GM12872 (cell line): ENCODE measurements around the gene HINT2.

Source experiments
- TF ChIP-seq, protein P1 (sequence below): IDR thresholded peaks from 3 replicates; pipeline ENCODE4 v1.5.1; 2011; ENCODE audit warnings: low read depth, mild to moderate bottlenecking, low read length, moderate library complexity; ENCODE audit not compliant: insufficient read depth

The HINT2 gene

DNA sequence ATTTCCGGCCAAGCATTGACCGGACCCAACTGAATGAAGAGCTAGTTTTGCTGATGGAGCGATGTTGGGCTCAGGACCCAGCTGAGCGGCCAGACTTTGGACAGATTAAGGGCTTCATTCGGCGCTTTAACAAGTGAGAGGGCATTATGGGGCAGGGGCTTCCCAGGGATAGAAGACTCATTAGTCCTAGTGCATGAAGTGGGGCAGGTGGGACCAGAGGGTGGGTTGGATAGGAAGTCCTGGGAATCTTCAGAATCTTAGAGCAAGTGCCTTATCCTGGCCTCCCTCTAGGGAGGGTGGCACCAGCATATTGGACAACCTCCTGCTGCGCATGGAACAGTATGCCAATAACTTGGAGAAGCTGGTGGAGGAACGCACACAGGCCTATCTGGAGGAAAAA is 8.7 kb downstream of the HINT2 start:
- TF ChIP-seq, protein P1, sequence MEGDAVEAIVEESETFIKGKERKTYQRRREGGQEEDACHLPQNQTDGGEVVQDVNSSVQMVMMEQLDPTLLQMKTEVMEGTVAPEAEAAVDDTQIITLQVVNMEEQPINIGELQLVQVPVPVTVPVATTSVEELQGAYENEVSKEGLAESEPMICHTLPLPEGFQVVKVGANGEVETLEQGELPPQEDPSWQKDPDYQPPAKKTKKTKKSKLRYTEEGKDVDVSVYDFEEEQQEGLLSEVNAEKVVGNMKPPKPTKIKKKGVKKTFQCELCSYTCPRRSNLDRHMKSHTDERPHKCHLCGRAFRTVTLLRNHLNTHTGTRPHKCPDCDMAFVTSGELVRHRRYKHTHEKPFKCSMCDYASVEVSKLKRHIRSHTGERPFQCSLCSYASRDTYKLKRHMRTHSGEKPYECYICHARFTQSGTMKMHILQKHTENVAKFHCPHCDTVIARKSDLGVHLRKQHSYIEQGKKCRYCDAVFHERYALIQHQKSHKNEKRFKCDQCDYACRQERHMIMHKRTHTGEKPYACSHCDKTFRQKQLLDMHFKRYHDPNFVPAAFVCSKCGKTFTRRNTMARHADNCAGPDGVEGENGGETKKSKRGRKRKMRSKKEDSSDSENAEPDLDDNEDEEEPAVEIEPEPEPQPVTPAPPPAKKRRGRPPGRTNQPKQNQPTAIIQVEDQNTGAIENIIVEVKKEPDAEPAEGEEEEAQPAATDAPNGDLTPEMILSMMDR: no peak

DNA sequence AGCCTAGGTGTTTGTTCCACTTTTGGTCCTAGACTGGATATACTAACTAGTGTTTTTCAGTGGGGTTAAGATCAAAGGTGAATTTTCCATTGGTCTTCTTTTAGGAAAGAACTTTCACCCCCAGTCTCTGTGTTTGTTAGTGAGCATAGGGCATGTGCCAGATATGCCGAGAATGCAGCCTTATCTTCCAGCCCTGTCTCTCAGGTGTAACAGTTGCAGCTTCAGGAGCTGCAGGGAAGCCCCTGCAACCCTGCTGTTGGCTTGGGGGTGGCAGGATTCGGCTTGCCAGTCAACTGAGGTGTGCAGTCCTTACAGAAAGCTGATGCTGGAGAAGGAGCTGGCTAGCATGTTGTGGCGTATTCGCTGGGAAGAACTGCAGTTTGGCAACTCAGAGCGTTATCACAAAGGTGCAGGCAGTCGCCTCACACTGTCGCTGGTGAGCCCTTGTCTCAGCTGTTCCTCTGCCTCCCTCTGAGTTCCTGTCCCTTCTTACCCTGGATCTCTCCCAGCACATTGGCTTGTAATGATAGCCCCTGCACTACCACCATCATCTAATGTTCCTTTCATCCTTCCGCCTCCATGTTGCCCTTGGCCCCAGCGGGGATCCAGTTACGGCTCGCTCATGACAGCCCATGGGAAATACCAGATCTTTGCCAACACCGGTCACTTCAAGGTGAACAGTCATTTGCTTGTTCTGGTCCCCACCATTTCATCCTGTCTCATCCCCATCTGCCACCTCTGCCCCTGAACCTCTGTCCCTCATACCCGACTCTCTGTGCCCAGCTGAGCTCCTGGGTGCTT is 13.3 kb downstream of the HINT2 start:
- TF ChIP-seq, protein P1: no peak

DNA sequence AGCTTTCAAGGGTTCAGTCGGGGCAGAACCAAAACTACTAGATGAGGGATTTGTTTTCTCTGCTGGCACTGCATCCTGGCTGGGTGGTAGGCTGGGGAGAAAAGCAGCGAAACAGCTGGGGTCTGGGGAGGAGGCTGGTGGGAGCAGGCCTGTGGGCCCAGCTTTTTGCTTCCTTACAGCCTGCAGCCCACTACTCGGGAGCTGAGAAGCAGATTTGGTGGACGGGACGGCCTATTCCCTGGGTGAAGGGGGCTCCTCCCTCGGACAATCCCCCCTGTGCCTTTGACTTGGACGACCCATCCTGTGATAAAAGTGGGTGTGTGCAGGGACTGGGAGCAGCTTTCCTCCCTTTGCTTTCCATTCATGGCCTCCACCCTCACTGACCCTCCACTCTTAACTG is 14.3 kb downstream of the HINT2 start:
- TF ChIP-seq, protein P1: no peak

DNA sequence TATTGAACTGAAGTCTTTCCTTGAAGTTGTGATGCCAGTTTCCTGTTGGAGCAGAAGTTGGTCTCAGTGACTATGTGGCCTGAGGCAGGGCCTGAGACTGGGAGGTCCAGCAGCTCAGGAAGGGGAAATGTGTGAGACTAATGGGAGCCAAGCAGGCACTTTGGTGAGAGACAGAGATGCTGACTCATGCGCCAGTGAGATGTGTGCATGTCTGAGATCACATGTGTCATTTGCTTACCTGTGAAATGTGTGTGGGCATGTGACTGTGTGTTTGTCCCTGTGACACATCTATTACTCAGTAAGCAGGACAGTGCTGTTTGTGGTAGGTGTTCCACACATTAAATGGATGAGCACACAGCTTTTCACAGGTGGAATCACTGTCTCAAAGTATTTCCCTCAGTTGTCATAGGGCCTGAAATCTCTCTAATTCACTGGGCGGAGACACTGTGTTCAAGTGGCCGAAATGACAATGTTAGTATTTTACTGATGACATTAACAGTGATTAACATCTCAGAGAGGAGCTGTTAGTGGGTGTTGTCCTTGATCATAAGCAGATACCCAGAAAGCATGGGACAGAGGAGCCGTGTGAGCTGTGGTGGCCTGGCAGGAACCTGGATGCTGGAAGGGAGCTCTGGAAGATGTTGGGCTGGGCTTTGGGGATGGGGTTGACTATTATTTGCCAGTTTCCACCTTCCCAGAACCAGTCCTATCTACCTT is 16.0 kb downstream of the HINT2 start:
- TF ChIP-seq, protein P1: no peak

DNA sequence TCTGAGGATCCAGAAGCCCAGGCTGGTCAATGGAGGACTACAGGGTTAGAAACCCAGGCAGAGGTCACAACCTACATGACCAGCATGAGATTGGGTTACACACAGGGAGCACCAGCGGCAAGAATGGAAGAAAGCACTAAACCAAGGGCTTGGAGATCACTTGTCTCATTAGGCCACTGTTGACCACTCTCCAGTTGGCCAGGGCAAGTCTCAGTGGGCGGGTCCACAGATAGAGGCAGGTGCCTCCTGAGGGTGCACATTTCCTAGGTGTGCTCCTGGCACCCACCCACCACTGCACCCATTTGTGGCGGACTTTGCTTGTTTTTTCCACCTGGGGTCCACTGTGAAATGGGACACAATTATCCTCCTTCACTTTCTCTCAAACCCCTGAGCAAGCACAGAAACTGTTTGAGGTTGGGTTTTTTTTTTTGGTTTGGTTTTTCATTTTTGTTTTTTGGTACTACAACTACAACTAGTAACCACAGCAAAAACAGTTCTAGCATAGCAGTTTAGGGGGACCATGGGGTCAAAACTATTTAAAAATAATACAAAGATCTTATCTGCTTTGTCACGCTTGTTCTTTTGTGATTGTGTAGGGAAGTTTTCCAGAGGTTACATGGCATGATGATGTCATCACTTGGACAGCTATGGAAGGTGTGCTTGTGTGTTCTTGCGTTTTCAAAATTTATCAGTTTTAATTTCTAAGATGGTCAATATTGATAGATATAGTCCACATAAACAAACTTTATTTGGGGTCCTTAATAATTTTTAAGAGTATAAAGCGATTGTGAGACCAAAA is 17.3 kb downstream of the HINT2 start:
- TF ChIP-seq, protein P1: no peak

DNA sequence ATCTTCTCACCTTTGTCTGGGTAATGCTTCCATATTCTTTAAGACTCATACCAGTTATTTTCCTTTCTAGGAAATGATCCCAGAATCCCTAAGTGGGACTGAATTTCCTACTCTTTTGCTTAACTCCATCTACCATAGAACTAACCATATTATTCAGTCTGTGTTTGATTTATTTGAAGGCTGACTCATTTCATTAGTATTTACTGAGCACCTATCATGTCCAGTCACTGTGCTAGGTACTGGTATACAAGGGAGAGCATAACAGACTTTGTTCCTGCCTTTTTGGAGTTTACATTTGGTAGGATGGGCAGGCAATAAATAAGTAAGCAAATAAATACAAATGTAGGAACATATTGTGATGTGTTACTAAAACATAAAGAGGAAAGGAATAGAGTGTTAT is 19.1 kb downstream of the HINT2 start:
- TF ChIP-seq, protein P1: no peak

DNA sequence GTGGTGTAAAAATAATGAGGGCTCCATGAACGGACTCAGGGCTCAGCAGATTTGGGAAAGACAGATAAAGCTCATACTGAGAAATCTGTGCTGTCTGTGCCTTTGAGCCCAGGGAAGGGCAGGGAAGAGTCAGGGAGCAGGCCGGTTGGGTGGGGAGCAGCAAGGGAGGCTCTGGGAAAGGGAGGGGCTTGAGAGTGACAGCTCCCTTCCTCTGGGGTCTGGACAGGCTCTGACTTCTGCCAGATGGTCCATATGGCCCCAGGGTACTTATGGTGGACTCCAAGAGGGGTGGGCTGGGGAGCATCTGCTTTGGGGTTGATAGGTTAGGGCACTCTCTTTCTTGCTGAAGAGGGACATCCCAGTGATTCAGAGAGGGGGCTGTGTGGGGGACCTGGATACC is 21.4 kb downstream of the HINT2 start:
- TF ChIP-seq, protein P1: no peak
